Measurements from ENCODE around the gene PLA2G7. TPM values are rescaled to one million over a fixed set of nuclear protein-coding genes. Genes with fewer than 3 reads are reported as not detected.
"Not testable (repeated sequence)": the region's sequence is repeated elsewhere in the genome, so short reads cannot be mapped to it uniquely, and the experiment has no call there.

The PLA2G7 gene
- total and polyA plus RNA-seq, 9 donors, result 0.18 to 15.1 (median 1.6) TPM

GRCh38 chr6:46777476-46778346 lies 42.5 kb upstream of the PLA2G7 start:
- TF ChIP-seq POLR2A (IDR thresholded peaks at IDR 0.05) (no peak), EP300 (IDR thresholded peaks at IDR 0.05) (no peak)
- TF ChIP-seq, protein P1, sequence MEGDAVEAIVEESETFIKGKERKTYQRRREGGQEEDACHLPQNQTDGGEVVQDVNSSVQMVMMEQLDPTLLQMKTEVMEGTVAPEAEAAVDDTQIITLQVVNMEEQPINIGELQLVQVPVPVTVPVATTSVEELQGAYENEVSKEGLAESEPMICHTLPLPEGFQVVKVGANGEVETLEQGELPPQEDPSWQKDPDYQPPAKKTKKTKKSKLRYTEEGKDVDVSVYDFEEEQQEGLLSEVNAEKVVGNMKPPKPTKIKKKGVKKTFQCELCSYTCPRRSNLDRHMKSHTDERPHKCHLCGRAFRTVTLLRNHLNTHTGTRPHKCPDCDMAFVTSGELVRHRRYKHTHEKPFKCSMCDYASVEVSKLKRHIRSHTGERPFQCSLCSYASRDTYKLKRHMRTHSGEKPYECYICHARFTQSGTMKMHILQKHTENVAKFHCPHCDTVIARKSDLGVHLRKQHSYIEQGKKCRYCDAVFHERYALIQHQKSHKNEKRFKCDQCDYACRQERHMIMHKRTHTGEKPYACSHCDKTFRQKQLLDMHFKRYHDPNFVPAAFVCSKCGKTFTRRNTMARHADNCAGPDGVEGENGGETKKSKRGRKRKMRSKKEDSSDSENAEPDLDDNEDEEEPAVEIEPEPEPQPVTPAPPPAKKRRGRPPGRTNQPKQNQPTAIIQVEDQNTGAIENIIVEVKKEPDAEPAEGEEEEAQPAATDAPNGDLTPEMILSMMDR (IDR thresholded peaks at IDR 0.05), result no peak
- DNase-seq, result no peak
- intact Hi-C loops (cut with DNase I), result no loop called here
- Histone ChIP-seq H3K36me3 (no peaks in the 10 kb centered on the region), H3K27me3 (no peaks in the 10 kb centered on the region), H3K4me1 (ENCODE audit: insufficient read depth) (no peaks in the 10 kb centered on the region), H3K9me3 (no peaks in the 10 kb centered on the region), H3K27ac (no peak overlapping the region), H3K4me3 (no peak overlapping the region)
- WGBS, 3 donors, result 86 to 92% (median 89%) methylated on average over 12 of the region's 12 CpGs

DNA sequence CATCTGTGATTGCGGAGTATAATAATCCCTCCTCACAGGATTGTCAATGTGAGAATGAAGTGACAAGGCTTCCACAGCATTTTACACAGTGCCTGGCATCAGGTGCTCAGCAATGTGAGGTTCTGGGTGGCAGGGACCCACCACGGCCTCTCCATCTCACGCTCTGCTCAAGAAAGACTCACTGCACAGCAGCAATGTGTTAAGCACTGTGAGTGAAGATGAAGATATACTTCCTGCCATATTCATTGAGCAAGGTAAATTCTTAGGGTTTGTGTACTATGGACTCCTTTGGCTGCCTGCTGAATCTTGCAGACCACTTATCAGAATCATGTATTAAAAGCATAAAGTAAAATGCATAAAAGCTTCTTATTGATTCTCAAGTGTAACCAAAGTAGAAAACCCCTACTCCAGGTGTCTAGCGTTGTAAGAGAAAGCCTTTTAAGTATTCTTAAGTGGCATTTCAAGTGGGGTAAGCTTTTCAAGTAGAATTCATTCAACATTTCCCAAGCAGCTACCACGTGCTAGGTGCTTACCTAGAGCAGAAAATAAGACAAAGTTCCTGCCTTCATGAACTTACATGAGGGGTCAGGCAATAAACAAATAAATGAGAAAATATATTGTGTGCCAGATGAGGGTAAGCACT lies 41.0 kb upstream of the PLA2G7 start:
- H3K27me3 ChIP-seq, result no peaks in the 10 kb centered on the region
- no peaks in the 10 kb centered on the region for H3K36me3 ChIP-seq
- no peak for DNase-seq
- WGBS, 3 donors, result 92 to 95% (median 95%) methylated on average over 5 of the region's 5 CpGs
- H3K27ac ChIP-seq, result no peak overlapping the region
- no peaks in the 10 kb centered on the region for H3K9me3 ChIP-seq
- intact Hi-C loops (cut with DNase I), result no loop called here
- H3K4me1 ChIP-seq (ENCODE audit: insufficient read depth), result no peaks in the 10 kb centered on the region
- H3K4me3 ChIP-seq, result no peak overlapping the region
- no peak for TF ChIP-seq EP300 (IDR thresholded peaks at IDR 0.05)
- no peak for TF ChIP-seq POLR2A (IDR thresholded peaks at IDR 0.05)
- TF ChIP-seq, protein P1 (IDR thresholded peaks at IDR 0.05), result no peak

- H3K36me3 ChIP-seq; H3K27ac ChIP-seq; H3K9me3 ChIP-seq; intact Hi-C loops (cut with DNase I); H3K4me3 ChIP-seq; H3K4me1 ChIP-seq (ENCODE audit: insufficient read depth); DNase-seq; H3K27me3 ChIP-seq: not testable (repeated sequence)
- 94 to 100% (median 96%) methylated on average over 9 to 23 of the region's 24 CpGs for WGBS, 3 donors
These were observed 39.6 kb upstream of the PLA2G7 start for GRCh38 chr6:46774736-46775135.

DNA sequence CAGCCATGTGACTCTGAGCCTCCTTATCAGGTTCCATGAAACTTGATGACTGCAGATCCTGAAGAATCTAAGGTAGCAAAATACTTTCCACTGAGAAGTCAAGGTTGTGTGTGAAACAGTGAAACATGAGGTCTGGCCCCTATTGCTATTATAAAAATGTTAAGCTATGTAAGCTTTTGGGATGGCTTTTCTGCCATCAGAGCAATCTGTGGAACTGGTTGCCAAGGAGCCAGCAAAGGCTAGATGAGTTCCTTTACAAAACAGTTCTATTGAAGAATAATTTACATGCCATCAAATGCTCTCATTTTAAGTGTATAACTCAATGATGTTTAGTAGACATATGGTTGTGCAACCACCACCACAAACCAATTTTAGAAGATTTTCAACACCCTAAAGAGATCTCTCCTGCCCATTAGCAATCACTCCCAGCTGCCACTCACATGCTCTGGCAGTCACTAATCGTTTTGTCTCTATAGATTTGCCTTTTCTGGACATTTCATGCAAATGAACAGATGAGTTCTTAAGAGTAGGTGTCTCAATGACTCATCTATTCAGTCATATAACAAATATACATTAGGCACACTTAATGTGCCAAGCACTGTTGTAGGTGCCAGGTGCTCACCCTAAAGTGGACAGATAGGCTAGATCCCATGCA lies 38.2 kb upstream of the PLA2G7 start:
- Histone ChIP-seq H3K27ac (no peak overlapping the region), H3K4me1 (ENCODE audit: insufficient read depth) (no peaks in the 10 kb centered on the region), H3K4me3 (no peak overlapping the region), H3K36me3 (no peaks in the 10 kb centered on the region), H3K27me3 (no peaks in the 10 kb centered on the region), H3K9me3 (no peaks in the 10 kb centered on the region)
- DNase-seq, result no peak
- intact Hi-C loops (cut with DNase I), result no loop called here
- TF ChIP-seq POLR2A (IDR thresholded peaks at IDR 0.05) (no peak), EP300 (IDR thresholded peaks at IDR 0.05) (no peak)
- TF ChIP-seq, protein P1 (IDR thresholded peaks at IDR 0.05), result no peak
- 85 to 86% (median 85%) methylated on average over 1 of the region's 1 CpG for WGBS, 3 donors

Measured in ovary (tissue), 9 donors.